B cell (primary cell): ENCODE results near the gene ZBTB11. TPM values are rescaled to one million over a fixed set of nuclear protein-coding genes. Genes with fewer than 3 reads are reported as not detected.

ENCODE experiments used
- ATAC-seq: fragments of 200-7000 bp; cut with Tn5 transposase; one replicate; pipeline ENCODE4 v1.10.0; 2021; ENCODE audit warnings: low read depth, mild to moderate bottlenecking, moderate number of reproducible peaks, moderate library complexity
- CTCF ChIA-PET: fragments of 350-600 bp; sonication (Branson Sonifier 250); formaldehyde crosslinking; loops from one replicate; lab custom pipeline; 2021; ENCODE audit warnings: antibody characterized with exemption, inconsistent platforms; lab: Charles Lee
- POLR2A ChIA-PET: fragments of 350-600 bp; sonication (Branson Sonifier 250); formaldehyde crosslinking; loops from one replicate; lab custom pipeline; 2021; ENCODE audit warnings: antibody characterized with exemption; lab: Charles Lee
- DNase-seq: peaks from one replicate; pipeline ENCODE4 v3.0.0; 2013
- H2AFZ ChIP-seq: 2 replicates; pipeline ENCODE4 v1.6.1; 2012; ENCODE audit warnings: mild to moderate bottlenecking, low read depth, low read length; ENCODE audit not compliant: insufficient read depth, poor library complexity, severe bottlenecking
- H3K27ac ChIP-seq, 2 donors: 1 replicate in 1 of 2; 2 replicates in 1 of 2; pipeline ENCODE4 v1.5.1; 2012 to 2013; ENCODE audit warnings: low read length in 2 of 2, mild to moderate bottlenecking in 2 of 2, moderate library complexity in 1 of 2
- H3K27me3 ChIP-seq, 4 experiments: fragments of 200-600 bp in 1 of 4; sonication (generic) in 1 of 4; replicated peaks in 1 of 4; 1 replicate in 2 of 4; 2 replicates in 2 of 4; pipeline versions ENCODE4 v1.6.1 to v1.7.0; 2013 to 2016; ENCODE audit warnings: low read length in 3 of 4, mild to moderate bottlenecking in 2 of 4, mixed read lengths in 1 of 4, moderate library complexity in 1 of 4; ENCODE audit not compliant: insufficient read depth in 4 of 4, control insufficient read depth in 3 of 4; ENCODE audit errors: control extremely low read depth in 1 of 4
- H3K36me3 ChIP-seq, 2 experiments: replicated peaks in 1 of 2; 1 replicate in 1 of 2; 2 replicates in 1 of 2; pipeline versions ENCODE4 v1.6.1 to v1.7.1; 2013; ENCODE audit warnings: low read length in 1 of 2; ENCODE audit not compliant: insufficient read depth in 2 of 2, control insufficient read depth in 1 of 2; ENCODE audit errors: control extremely low read depth in 1 of 2, extremely low read depth in 1 of 2
- H3K4me1 ChIP-seq, 2 donors: fragments of 200-600 bp in 1 of 2; sonication (generic) in 1 of 2; 1 replicate in 1 of 2; 2 replicates in 1 of 2; pipeline versions ENCODE4 v1.5.1 to v1.6.1; 2013 to 2017; ENCODE audit warnings: low read length in 2 of 2; ENCODE audit not compliant: control insufficient read depth in 2 of 2, insufficient read depth in 2 of 2
- H3K4me2 ChIP-seq: replicated peaks from 2 replicates; pipeline ENCODE3; 2012; ENCODE audit warnings: mild to moderate bottlenecking, low read depth, low read length; ENCODE audit not compliant: poor library complexity, severe bottlenecking
- H3K4me3 ChIP-seq, 5 experiments: fragments of 200-600 bp in 1 of 5; sonication (generic) in 1 of 5; 1 replicate in 3 of 5; 2 replicates in 2 of 5; pipeline versions ENCODE4 v1.5.1 to v1.7.0; 2011 to 2016; ENCODE audit warnings: low read length in 4 of 5, mild to moderate bottlenecking in 4 of 5, low read depth in 2 of 5, control low read depth in 1 of 5, moderate library complexity in 1 of 5; ENCODE audit not compliant: insufficient read depth in 1 of 5; ENCODE audit errors: control extremely low read depth in 1 of 5, extremely low read depth in 1 of 5
- H3K79me2 ChIP-seq: fragments of 200-600 bp; sonication (generic); one replicate; pipeline ENCODE4 v1.6.0; 2016; ENCODE audit warnings: low read length; ENCODE audit not compliant: control insufficient read depth, insufficient read depth
- H3K9ac ChIP-seq: fragments of 200-600 bp; sonication (generic); 2 replicates; pipeline ENCODE4 v1.6.1; 2017; ENCODE audit warnings: mild to moderate bottlenecking, low read length, moderate library complexity
- H3K9me3 ChIP-seq, 3 donors: one replicate each; pipeline versions ENCODE4 v1.6.1 to v1.7.1; 2013; ENCODE audit warnings: low read length in 2 of 3; ENCODE audit not compliant: control insufficient read depth in 2 of 3, insufficient read depth in 1 of 3; ENCODE audit errors: control extremely low read depth in 1 of 3
- H4K20me1 ChIP-seq: 2 replicates; pipeline ENCODE4 v1.6.0; 2012; ENCODE audit warnings: mild to moderate bottlenecking, low read length; ENCODE audit not compliant: insufficient read depth, control insufficient read depth, poor library complexity, severe bottlenecking
- H3K27ac Mint-ChIP-seq: one replicate; pipeline ENCODE4 v1.8.0; 2021; ENCODE audit warnings: mixed read lengths
- H3K27me3 Mint-ChIP-seq: one replicate; pipeline ENCODE4 v1.8.0; 2021; ENCODE audit warnings: mixed read lengths
- H3K4me1 Mint-ChIP-seq: one replicate; pipeline ENCODE4 v1.8.0; 2021; ENCODE audit warnings: mixed read lengths
- H3K4me3 Mint-ChIP-seq: one replicate; pipeline ENCODE4 v1.8.0; 2021; ENCODE audit warnings: mixed read lengths
- H3K9me3 Mint-ChIP-seq: one replicate; pipeline ENCODE4 v1.8.0; 2022; ENCODE audit warnings: mixed read lengths; ENCODE audit not compliant: insufficient read depth
- CTCF ChIP-seq: fragments of 200-600 bp; IDR thresholded peaks from one replicate; pipeline ENCODE4 v1.8.0; 2022; ENCODE audit warnings: antibody characterized with exemption, mild to moderate bottlenecking
- EZH2 ChIP-seq: IDR thresholded peaks from 2 replicates; pipeline ENCODE4 v1.6.1; 2012; ENCODE audit warnings: borderline replicate concordance, low read depth, mild to moderate bottlenecking, moderate library complexity, low read length; ENCODE audit not compliant: insufficient read depth, poor library complexity, severe bottlenecking
- WGBS: methylation state at CpG from one replicate; pipeline ENCODE4 v1.1.5; 2013; ENCODE audit warnings: missing lambda C conversion rate; ENCODE audit not compliant: insufficient coverage; 5-methylcytosine and 5-hydroxymethylcytosine counted together
- intact Hi-C: fragments of 100-400 bp; cut with micrococcal nuclease; formaldehyde crosslinking; loops from one replicate; pipeline ENCODE4 v1.10.0; 2022
- polyA plus RNA-seq: library from polyadenylated mRNA; depleted of rRNA; stranded (reverse); fragments of >200 nt; gene quantifications from 2 replicates; pipeline ENCODE4 v1.2.3, GENCODE V29; 2012
- total RNA-seq, 2 donors: library from RNA; stranded (reverse); fragments of 120-200 nt in 1 of 2; gene quantifications; 1 replicate in 1 of 2; 2 replicates in 1 of 2; pipeline versions ENCODE4 v1.2.3 to v1.2.4, GENCODE V29; 2013 to 2022

ZBTB11 gene
- total and polyA plus RNA-seq, 2 donors (not counting 1 experiment from before 2014, with no cell fraction given), result 16.3 to 42.6 TPM

GRCh38 chr3:101703169-101703568 lies 26.2 kb upstream of the ZBTB11 start:
- H3K9me3 Mint-ChIP-seq, result no peaks in the 10 kb centered on the region
- Histone ChIP-seq H3K4me3 (no peak overlapping the region), H3K79me2 (no peaks in the 10 kb centered on the region), H3K4me2 (no peak overlapping the region), H2AFZ (no peak overlapping the region), H3K27me3 (no peaks in the 10 kb centered on the region), H3K27ac (no peak overlapping the region), H3K9ac (no peak overlapping the region), H3K4me1 (peaks cover 0 to 2% of the 10 kb centered on the region in 2 donors), H3K9me3 (no peaks in the 10 kb centered on the region), H3K36me3 (no peaks in the 10 kb centered on the region), H4K20me1 (no peaks in the 10 kb centered on the region)
- no peak overlapping the region for H3K27ac Mint-ChIP-seq
- CTCF ChIA-PET, result interaction anchor here (0.7 kb wide), 1 partner anchor 136 kb away, joined by 5 read pairs; no protein-coding TSS in a partner anchor
- TF ChIP-seq EZH2, result no peak
- no peak for TF ChIP-seq CTCF
- intact Hi-C loops, result no loop called here
- DNase-seq (no peak), ATAC-seq (no peak)
- H3K4me3 Mint-ChIP-seq, result no peak overlapping the region
- POLR2A ChIA-PET, result no interaction called here
- peaks cover 10% of the 10 kb centered on the region for H3K4me1 Mint-ChIP-seq
- WGBS, result 93% methylated on average over 2 of the region's 2 CpGs
- no peaks in the 10 kb centered on the region for H3K27me3 Mint-ChIP-seq

DNA sequence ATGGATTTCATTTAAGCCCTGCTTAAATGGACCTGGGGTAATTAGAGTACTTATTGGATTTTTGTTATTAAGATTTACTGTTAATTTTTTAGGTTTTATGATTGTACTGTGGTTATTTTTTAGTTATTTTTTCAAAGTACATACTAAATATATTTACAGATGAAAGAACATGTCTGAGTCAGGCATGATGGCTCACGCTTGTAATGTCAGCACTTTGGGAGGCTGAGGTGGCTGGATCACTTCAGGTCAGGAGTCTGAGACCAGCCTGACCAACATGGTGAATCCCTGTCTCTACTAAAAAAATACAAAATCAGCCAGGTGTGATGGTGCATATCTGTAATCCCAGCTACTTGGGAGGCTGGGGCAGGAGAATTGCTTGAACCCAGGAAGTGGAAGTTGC lies 25.8 kb upstream of the ZBTB11 start:
- Histone ChIP-seq H2AFZ (no peak overlapping the region), H3K79me2 (no peaks in the 10 kb centered on the region), H3K36me3 (no peaks in the 10 kb centered on the region), H3K4me3 (no peak overlapping the region), H4K20me1 (no peaks in the 10 kb centered on the region), H3K9me3 (no peaks in the 10 kb centered on the region), H3K27me3 (no peaks in the 10 kb centered on the region), H3K9ac (no peak overlapping the region), H3K4me1 (peaks cover 0 to 2% of the 10 kb centered on the region in 2 donors), H3K4me2 (no peak overlapping the region), H3K27ac (no peak overlapping the region)
- WGBS, result no CpG with 5 or more reads among the region's 1 CpG
- TF ChIP-seq EZH2 (no peak), CTCF (no peak)
- Mint-ChIP-seq H3K4me3 (no peak overlapping the region), H3K27me3 (no peaks in the 10 kb centered on the region), H3K9me3 (no peaks in the 10 kb centered on the region), H3K4me1 (peaks cover 10% of the 10 kb centered on the region), H3K27ac (no peak overlapping the region)
- no peak for DNase-seq
- no peak for ATAC-seq
- ChIA-PET POLR2A (no interaction called here), CTCF (no interaction called here)
- intact Hi-C loops, result no loop called here
